CD4-positive, alpha-beta T cell (primary cell): ENCODE data around the gene HLA-DOB. TPM values are rescaled to one million over a fixed set of nuclear protein-coding genes. Genes with fewer than 3 reads are reported as not detected.
A peak's percentile ranks its signal among the peaks of the same experiment; 100 is the strongest.

Experiments used
- ATAC-seq: fragments of 200-7000 bp; cut with Tn5 transposase; one replicate; pipeline ENCODE4 v1.10.0; 2022; ENCODE audit warnings: mild to moderate bottlenecking; ENCODE audit not compliant: poor library complexity
- CTCF ChIA-PET: fragments of 350-600 bp; sonication (Branson Sonifier 250); formaldehyde crosslinking; loops from one replicate; lab custom pipeline; 2021; ENCODE audit warnings: antibody characterized with exemption, inconsistent platforms; lab: Charles Lee
- POLR2A ChIA-PET: fragments of 350-600 bp; sonication (Branson Sonifier 250); formaldehyde crosslinking; loops from one replicate; lab custom pipeline; 2021; ENCODE audit warnings: antibody characterized with exemption, inconsistent platforms; lab: Charles Lee
- DNase-seq, 14 experiments: peaks; one replicate each; pipeline ENCODE4 v3.0.0-alpha.2; 2013 to 2020; ENCODE audit warnings: mixed read lengths in 2 of 14
- H3K27ac ChIP-seq, 2 donors: one replicate each; pipeline versions ENCODE4 v1.5.1 to v1.7.0; 2013; ENCODE audit warnings: low read length in 2 of 2, low read depth in 1 of 2, mild to moderate bottlenecking in 1 of 2
- H3K27me3 ChIP-seq, 2 experiments: 1 replicate in 1 of 2; 2 replicates in 1 of 2; pipeline versions ENCODE4 v1.6.1 to v1.7.0; 2013; ENCODE audit warnings: low read length in 2 of 2, control low read depth in 1 of 2, mild to moderate bottlenecking in 1 of 2, moderate library complexity in 1 of 2; ENCODE audit not compliant: insufficient read depth in 2 of 2, control insufficient read depth in 1 of 2
- H3K36me3 ChIP-seq: one replicate; pipeline ENCODE4 v1.6.1; 2013; ENCODE audit warnings: low read length, control low read depth; ENCODE audit not compliant: insufficient read depth
- H3K4me1 ChIP-seq: one replicate; pipeline ENCODE4 v1.6.1; 2013; ENCODE audit warnings: low read length, control low read depth; ENCODE audit not compliant: insufficient read depth
- H3K4me3 ChIP-seq: one replicate; pipeline ENCODE4 v1.5.1; 2013; ENCODE audit warnings: mild to moderate bottlenecking, low read length, moderate library complexity
- H3K9me3 ChIP-seq, 2 experiments: 1 replicate in 1 of 2; 2 replicates in 1 of 2; pipeline versions ENCODE4 v1.6.1 to v1.7.0; 2013; ENCODE audit warnings: low read length in 2 of 2, mild to moderate bottlenecking in 2 of 2, control low read depth in 1 of 2, moderate library complexity in 1 of 2; ENCODE audit not compliant: control insufficient read depth in 1 of 2, insufficient read depth in 1 of 2
- H3K27ac Mint-ChIP-seq: one replicate; pipeline ENCODE4 v1.8.0; 2020; ENCODE audit warnings: mixed read lengths
- H3K27me3 Mint-ChIP-seq: one replicate; pipeline ENCODE4 v1.8.0; 2021; ENCODE audit warnings: mixed read lengths
- H3K36me3 Mint-ChIP-seq: one replicate; pipeline ENCODE4 v1.8.0; 2021; ENCODE audit warnings: low read depth, mixed read lengths
- H3K4me1 Mint-ChIP-seq: one replicate; pipeline ENCODE4 v1.8.0; 2021; ENCODE audit warnings: low read depth, mixed read lengths
- H3K4me3 Mint-ChIP-seq: one replicate; pipeline ENCODE4 v1.8.0; 2020; ENCODE audit warnings: mild to moderate bottlenecking, mixed read lengths
- H3K9me3 Mint-ChIP-seq: one replicate; pipeline ENCODE4 v1.8.0; 2020; ENCODE audit warnings: mixed read lengths
- CTCF ChIP-seq: fragments of 200-600 bp; IDR thresholded peaks from one replicate; pipeline ENCODE4 v1.8.0; 2022; ENCODE audit warnings: antibody characterized with exemption, mild to moderate bottlenecking
- intact Hi-C, 2 experiments: fragments of 100-400 bp; cut with DNase I in 1 of 2; cut with micrococcal nuclease in 1 of 2; formaldehyde crosslinking; loops; one replicate each; pipeline versions ENCODE4 v1.15.1 to v1.9.0; 2023 to 2025; cut with DNase I, micrococcal nuclease
- total RNA-seq, 174 experiments: library from RNA in 2 of 174; stranded (reverse) in 2 of 174; gene quantifications; one replicate each; pipeline ENCODE4 v1.2.3 and lab custom pipeline; 2021 to 2026

HLA-DOB gene
- total RNA-seq, 2 experiments from 2014 or later = 2.9 to 3.2 TPM

- CTCF ChIA-PET = no interaction called here
- no peaks in the 10 kb centered on the region for H3K9me3 Mint-ChIP-seq
- POLR2A ChIA-PET = no interaction called here
Observed at GRCh38 chr6:32775071-32775470, 41.7 kb downstream of the HLA-DOB start.

GRCh38 chr6:32774426-32774825 is 42.4 kb downstream of the HLA-DOB start:
- ATAC-seq = no peak
- H3K36me3 Mint-ChIP-seq = no peaks in the 10 kb centered on the region
- ChIA-PET CTCF (no interaction called here), POLR2A (no interaction called here)
- Histone ChIP-seq H3K4me3 (no peak overlapping the region), H3K9me3 (no peaks in the 10 kb centered on the region), H3K27ac (no peak overlapping the region), H3K36me3 (no peaks in the 10 kb centered on the region), H3K4me1 (no peaks in the 10 kb centered on the region), H3K27me3 (peaks cover 2 to 6% of the 10 kb centered on the region in 2 experiments)
- no peak overlapping the region for H3K4me3 Mint-ChIP-seq
- H3K27ac Mint-ChIP-seq = no peak overlapping the region
- no peak for TF ChIP-seq CTCF
- intact Hi-C loops = no loop called here
- H3K27me3 Mint-ChIP-seq = peaks cover 38% of the 10 kb centered on the region
- H3K9me3 Mint-ChIP-seq = no peaks in the 10 kb centered on the region
- DNase-seq = peak in 1 of 14 experiments; percentile 27
- no peaks in the 10 kb centered on the region for H3K4me1 Mint-ChIP-seq

More at GRCh38 chr6:32775071-32775470, 41.7 kb downstream of the HLA-DOB start:
- H3K27me3 ChIP-seq = peaks cover 2 to 3% of the 10 kb centered on the region in 2 experiments
- intact Hi-C loops = no loop called here
- no peaks in the 10 kb centered on the region for H3K9me3 ChIP-seq
- H3K36me3 ChIP-seq = no peaks in the 10 kb centered on the region
- no peaks in the 10 kb centered on the region for H3K4me1 ChIP-seq
- ATAC-seq = no peak
- Mint-ChIP-seq H3K36me3 (no peaks in the 10 kb centered on the region), H3K4me1 (no peaks in the 10 kb centered on the region), H3K4me3 (no peak overlapping the region), H3K27me3 (peaks cover 36% of the 10 kb centered on the region), H3K27ac (no peak overlapping the region)
- no peak overlapping the region for H3K4me3 ChIP-seq
- no peak for DNase-seq
- no peak for TF ChIP-seq CTCF
- no peak overlapping the region for H3K27ac ChIP-seq

- DNase-seq (no peak), ATAC-seq (no peak)
- no peaks in the 10 kb centered on the region for H3K4me1 ChIP-seq
- Mint-ChIP-seq H3K4me3 (no peak overlapping the region), H3K4me1 (no peaks in the 10 kb centered on the region), H3K36me3 (no peaks in the 10 kb centered on the region), H3K27me3 (peaks cover 51% of the 10 kb centered on the region), H3K27ac (no peak overlapping the region), H3K9me3 (no peaks in the 10 kb centered on the region)
- CTCF ChIA-PET = no interaction called here
- TF ChIP-seq CTCF = no peak
- no peaks in the 10 kb centered on the region for H3K9me3 ChIP-seq
- H3K36me3 ChIP-seq = no peaks in the 10 kb centered on the region
- no peak overlapping the region for H3K4me3 ChIP-seq
- peaks cover 2 to 19% of the 10 kb centered on the region in 2 experiments for H3K27me3 ChIP-seq
- no peak overlapping the region for H3K27ac ChIP-seq
- intact Hi-C loops = no loop called here
- POLR2A ChIA-PET = no interaction called here
Observed at GRCh38 chr6:32772656-32773055, 44.1 kb downstream of the HLA-DOB start.
